ENCODE results near the gene TUBB3.
"Not testable (repeated sequence)": the region's sequence is repeated elsewhere in the genome, so short reads cannot be mapped to it uniquely, and the experiment has no call there.

The TUBB3 gene

DNA sequence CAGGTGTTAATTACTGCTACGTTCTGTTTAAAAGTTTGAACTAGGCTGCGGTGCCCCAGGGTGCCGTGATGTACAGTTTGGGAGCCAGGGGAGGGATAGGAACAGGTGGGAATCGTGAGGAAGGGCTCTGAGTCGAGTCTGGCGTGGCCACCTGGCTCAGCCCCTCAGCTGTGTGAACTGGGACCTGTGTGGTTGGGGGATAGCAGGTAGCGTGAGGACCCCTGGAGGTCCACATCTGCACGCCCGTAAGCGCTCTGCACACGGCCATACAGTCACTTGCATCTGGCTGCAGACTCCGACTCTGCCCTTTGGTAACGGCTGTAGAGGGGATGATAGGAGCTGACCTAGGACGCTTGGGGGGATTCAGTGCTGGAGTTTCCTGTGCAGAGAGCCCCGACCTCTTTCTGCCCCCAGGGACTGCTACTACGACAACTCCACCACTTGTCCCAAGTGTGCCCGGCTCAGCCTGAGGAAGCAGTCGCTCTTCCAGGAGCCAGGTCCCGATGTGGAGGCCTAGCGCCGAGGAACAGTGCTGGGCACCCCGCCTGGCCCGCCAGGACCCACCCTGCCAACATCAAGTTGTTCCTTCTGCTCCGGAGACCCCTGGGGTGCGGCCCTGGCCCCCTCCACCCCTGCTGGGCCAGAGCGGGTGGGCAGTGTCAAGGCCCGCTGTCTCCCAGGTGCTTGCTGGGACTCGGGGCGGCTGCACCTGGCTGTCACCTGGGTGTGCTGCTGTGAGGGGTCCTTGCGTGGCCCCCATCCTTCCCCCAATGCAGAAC lies 42.5 kb downstream of the TUBB3 start:
- DNase-seq (ENCODE audit: low spot score): no peak

DNA sequence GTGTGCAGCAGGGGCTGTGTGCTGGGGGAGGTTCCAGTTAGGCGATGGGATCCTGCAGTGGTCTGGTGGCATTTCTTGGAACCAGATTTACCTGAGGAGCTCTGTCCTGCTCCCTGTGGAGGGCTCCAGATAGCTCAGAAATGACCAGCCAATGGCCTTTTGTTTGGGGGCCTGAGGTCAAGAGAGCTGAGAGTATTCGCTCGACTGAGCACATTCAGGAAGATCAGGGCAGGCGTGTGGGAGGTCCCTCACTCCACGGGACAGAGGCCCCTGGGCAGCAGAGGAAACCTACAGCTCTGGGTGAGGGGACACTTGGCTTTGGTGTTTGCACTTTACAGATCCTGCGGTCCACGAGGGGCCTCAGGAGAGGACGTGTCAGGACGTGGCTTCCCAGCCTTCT lies 43.6 kb downstream of the TUBB3 start:
- DNase-seq (ENCODE audit: low spot score): no peak

DNA sequence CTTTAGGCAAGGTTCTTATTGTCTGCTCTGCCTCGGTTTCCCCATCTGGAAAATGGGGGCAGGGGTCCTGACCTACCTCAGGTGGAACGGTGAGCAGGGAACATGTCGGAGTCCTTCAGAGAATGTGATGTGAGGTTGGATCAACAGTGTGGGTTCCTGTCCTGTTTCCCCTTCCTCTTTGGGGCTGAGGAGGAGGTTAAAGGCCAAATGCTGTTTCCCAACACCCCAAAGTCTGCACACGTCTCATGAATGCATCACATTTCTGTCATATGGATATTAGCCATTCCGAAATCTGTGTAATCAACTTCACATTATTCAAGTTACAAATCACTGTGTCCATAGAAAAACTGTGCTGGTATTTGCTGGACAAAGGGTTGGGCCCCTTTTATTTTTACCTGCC lies 44.3 kb downstream of the TUBB3 start:
- not testable (repeated sequence) for DNase-seq (ENCODE audit: low spot score)

DNA sequence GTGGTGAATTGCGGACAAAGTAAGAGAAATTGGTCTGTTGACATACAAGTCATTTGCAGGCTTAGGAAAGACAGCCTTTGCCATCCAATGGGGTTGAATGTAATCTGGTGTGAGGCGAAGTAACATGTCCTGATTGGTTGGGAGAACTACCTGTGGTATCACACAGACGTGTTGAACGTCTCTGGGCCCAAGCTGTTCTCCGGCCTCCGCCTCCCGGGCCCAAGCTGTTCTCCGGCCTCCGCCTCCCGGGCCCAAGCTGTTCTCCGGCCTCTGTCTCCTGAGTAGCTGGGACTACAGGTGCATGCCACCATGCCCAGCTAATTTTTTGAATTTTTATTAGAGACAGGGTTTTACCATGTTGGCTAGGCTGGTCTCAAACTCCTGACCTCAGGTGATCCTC lies 44.9 kb downstream of the TUBB3 start:
- DNase-seq (ENCODE audit: low spot score): not testable (repeated sequence)

DNA sequence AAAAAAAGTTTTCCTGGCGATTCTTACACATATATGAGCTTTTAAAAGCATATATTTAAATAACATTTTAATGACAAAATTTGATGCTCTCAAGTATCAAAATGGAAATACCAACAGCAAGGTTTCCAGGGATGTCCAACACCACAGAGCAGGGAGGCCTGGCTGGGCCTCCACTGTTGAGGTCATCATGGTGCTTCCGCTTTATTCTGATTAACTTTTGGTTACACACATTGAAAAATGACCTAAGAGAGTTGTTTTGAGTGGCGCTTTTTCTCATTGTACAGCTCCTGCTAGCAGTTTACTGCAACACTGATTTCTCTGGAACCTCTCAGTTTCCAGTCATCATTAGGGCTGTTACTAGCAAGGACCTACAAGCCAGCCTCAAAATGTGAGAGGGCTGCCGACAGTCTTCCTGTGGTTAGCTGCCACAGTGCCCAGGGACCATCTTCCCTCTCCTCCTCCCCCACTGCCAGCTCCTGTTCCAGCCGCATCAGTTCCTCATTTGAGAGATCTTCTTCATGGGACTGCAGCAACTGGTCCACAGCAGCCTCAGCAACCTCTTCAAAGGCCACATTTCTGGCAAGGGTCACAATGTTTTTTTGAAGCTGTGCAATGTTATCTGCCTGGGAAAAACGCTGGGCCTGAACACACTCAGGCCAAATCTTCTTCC lies 46.7 kb downstream of the TUBB3 start:
- no peak for DNase-seq (ENCODE audit: low spot score)

DNA sequence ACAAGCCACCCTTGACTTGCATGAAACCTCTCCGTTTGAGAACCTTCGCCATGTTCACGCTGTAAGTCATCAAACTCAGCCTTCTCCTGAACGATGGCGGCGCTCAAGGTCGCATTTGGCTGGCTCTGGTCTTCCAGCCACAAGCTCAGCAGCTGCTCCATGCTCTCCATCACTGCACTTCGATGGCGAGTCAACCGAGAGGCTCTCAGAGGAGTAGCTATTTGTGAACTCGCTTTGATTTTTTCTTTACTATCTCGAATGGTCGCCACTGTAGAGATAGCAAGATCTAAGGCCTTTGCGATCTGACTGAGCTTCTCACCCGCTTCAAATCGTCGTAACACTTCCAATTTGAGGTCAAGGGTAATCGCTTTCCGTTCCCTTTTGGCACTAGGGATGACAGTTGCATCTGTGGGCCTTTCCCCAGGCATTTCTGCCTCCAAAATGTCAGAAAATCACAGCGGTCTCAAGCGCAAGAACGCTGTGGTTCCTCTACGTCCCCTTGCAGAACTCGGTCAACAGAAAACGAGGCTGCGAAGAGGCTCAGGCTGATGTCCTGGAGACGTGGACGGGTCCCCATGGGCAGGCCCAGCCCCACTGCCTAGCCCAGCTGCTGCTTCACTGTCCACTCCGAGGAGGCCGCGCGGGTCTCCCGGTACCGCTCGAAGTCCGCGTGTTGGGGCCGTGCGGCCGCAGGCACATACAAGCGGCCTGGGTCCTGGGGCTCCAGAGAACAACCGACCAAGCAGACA lies 48.5 kb downstream of the TUBB3 start:
- DNase-seq (ENCODE audit: low spot score): no peak

DNA sequence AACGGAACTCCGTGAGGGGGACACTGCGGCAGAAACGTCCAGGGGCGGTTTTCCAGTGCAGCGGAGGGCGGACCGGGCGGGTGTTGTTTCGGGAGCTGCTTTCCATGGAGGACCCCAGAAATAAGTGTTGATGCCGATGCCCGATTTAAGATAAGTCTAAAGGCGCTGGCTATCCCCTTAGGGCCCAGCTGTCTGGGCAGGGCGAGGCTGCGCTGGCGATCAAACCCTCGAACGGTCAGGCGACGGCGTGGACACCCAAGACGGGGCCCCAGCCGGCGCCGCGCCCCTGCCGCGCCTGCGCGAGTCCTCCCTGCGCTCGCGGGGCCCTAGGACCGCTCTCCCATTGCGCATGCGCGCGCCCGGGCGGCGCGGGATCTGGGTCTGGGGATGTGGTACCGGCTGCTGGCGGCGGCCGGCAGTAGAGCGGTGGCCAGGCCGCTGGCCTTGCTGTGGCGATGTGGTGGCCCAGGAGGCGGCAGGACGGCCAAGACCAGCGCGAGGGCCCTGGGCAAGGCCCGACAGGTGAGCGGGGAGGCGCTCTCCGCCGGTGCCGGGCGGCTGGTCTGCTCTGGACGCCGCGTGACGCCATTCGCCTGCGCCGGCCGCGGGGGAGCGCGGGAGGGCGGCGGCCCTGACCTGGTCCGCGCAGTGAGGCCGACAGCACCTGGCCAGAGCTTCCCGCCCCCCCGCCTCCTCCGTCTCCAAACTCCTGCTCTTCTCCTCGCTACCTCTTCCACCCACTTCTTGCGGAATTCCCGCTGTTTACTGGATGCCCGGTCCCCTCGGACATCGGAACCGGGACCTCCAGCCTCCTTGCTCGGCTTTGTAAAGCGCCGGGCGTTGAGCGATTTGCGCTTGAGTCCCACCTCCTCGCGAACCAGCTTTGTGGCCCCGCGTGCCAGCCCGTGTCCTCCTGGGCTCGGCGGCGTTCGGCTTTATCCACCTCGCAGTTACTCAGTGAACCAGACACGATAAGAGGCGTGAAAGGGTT lies 49.4 kb downstream of the TUBB3 start:
- DNase-seq (ENCODE audit: low spot score): peak; percentile 95

DNA sequence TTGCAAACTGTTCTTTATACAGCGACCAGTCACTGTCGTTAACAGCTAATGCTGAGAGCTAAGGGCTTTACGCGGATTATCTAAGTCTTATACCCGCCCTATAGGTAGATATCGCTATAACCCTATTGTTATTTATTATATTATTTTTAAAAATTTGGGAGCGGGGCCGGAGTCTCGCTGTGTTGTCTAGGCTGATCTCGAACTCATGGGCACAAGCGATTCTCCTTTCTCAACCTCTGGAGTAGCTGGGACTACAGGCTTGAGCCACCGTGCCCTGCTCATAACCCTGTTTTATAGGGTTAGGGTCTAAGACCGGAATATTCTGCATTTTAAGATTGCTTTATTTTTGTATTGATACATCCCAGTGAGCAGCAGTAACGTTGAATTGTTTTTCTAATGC lies 50.1 kb downstream of the TUBB3 start:
- no peak for DNase-seq (ENCODE audit: low spot score)

DNA sequence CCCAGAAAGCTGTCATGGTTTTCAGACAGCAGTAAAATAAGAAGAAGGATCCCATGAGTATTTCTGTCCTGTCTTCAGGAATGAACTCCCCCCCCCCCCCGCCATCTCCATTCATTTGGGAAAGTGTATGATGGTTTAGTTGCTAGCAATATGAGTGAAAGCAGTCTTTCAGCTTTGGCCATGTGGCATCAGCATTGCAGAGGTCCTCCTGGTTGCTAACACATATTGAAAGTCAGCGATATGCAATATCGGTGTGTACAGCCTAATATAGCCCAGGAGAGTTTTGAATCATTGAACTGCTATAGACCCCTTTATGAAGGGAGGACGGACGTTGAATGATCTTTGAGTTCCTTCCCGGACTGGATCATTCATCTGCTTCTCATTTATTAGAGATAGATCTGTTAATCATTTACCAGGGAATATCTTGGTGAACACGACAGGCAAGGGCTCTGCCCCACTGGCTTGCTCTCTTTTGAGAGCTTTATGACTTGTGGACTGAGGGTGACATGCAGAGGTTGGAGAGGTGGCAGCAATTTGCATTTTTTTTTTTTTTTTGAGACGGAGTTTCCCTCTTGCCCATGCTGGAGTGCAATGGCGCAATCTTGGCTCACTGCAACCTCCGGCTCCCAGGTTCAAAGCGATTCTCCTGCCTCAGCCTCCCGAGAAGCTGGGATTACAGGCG lies 50.7 kb downstream of the TUBB3 start:
- no peak for DNase-seq (ENCODE audit: low spot score)

DNA sequence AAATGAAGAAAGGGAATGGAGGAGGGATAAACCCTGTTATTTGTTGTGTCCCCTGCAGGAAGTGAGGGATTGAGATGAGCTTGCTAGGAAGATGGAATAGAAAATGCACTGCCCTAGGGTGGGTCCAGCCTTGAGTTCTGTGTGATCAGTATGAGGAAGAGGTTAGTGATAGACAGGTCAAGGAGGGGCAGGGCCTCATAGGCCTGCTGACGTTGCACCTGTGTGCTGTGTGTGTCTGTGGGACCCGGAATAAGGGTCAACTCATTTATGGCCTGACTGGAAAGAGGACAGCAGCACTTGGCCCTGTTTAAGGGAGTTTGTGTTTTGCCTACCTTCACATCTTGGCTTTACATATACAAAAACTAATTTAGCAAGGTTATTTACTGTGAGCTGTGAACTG lies 51.7 kb downstream of the TUBB3 start:
- no peak for DNase-seq (ENCODE audit: low spot score)

DNA sequence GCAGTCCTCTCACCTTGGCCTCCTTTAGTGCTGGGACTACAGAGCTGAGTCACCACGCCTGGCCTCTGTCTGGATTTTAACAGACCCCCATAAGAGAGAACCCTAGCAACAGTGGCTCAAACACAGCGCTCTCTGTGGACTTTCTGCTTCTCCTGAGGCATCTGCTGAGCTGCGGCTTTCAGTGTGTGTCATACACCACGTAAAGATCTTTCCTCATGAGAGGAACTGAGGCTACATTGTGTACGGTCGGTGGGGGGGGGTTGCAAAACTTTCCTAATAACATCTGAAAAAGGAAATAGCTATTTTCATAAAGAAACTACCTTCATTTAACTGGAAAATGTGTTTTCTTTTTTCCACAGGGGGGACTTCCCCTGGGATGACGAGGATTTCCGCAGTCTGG lies 58.3 kb downstream of the TUBB3 start:
- DNase-seq (ENCODE audit: low spot score): no peak

DNA sequence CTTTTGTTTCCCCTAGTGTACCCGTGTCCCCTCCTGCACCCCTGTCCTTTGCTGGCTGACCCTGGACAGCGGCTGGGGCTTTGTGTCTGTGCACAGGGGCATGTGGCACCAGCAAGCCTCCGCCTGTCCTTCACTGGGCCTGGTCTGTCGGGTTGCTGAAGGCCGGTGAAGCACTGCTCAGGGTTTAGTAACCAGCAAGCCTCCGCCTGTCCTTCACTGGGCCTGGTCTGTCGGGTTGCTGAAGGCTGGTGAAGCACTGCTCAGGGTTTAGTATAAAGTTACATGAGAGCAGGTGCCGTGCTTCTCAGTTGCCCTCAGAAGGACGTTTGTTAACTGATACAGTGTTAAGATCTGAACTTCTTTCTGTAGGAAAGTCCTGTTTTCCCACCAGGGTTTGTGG lies 59.2 kb downstream of the TUBB3 start:
- DNase-seq (ENCODE audit: low spot score): no peak

DNA sequence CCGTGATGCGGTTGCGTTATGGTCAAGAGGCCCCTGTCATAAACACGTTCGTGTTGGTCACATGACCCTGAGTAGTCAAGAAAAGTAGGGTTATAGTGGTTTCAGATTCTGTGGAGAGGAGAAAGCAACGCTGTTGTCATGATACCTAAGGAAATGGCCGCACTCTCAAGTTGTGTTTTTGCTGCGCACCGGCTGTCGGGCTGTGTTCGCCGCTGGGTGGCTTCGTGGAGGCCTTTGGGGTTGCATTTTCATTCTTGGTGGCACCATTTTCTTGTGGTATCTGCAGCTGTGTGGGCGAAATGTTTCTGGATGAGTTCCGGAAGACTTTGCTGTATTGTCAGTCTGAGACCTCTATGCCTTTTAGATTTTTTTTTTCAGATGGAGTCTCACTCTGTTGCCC lies 60.4 kb downstream of the TUBB3 start:
- DNase-seq (ENCODE audit: low spot score): no peak

DNA sequence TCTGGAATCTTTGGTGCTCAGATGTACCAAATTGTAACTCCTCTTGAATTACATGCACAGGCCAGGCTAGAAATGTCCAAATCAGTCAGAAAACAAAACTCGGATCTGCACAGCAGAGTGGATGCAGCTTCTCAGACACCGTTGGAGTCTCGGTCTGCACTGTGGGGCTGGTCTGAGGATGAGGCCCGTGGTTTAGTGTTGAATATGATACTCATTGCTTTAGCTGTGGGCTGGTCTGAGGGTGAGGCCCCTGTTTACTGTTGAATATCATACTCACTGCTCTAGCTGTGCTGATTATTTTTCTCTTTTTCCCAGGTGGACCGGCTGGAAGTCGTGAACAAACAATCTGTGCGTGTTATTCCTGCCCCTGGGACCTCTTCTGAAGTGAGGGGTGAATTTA lies 61.1 kb downstream of the TUBB3 start:
- DNase-seq (ENCODE audit: low spot score): no peak

DNA sequence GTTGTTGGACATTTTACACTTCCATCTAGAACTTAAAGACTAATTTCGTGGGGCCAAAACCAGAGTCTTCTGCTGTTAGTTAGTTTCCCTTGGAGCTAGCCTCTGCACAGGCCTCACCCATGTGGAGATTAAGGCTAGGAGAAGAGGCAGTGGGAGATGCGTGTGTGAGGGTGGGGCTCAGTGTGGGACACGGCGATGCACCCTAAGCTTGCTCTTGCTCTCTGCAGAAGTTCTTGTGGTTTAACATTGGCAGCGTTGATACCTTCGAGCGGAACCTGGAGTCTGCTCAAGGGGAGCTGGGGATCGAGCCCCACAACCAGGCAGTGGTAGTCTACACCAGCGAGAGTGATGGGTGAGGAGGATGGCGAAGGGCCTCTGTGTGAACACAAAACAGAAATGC lies 62.1 kb downstream of the TUBB3 start:
- DNase-seq (ENCODE audit: low spot score): no peak
